HG02970 (cell line): ENCODE measurements around the gene FGD3.
"Not testable (repeated sequence)": the region's sequence is repeated elsewhere in the genome, so short reads cannot be mapped to it uniquely, and the experiment has no call there.

Experiments used
- ATAC-seq: cut with Tn5 transposase; IDR thresholded peaks from one replicate; pipeline ENCODE4 v1.9.1; 2021; ENCODE audit warnings: mild to moderate bottlenecking, moderate library complexity, moderate number of reproducible peaks; ENCODE audit not compliant: unreplicated experiment, low FRiP score

The FGD3 gene, protein sequence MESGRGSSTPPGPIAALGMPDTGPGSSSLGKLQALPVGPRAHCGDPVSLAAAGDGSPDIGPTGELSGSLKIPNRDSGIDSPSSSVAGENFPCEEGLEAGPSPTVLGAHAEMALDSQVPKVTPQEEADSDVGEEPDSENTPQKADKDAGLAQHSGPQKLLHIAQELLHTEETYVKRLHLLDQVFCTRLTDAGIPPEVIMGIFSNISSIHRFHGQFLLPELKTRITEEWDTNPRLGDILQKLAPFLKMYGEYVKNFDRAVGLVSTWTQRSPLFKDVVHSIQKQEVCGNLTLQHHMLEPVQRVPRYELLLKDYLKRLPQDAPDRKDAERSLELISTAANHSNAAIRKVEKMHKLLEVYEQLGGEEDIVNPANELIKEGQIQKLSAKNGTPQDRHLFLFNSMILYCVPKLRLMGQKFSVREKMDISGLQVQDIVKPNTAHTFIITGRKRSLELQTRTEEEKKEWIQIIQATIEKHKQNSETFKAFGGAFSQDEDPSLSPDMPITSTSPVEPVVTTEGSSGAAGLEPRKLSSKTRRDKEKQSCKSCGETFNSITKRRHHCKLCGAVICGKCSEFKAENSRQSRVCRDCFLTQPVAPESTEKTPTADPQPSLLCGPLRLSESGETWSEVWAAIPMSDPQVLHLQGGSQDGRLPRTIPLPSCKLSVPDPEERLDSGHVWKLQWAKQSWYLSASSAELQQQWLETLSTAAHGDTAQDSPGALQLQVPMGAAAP

GRCh38 chr9:92947268-92948037 lies at the start of gene FGD3:
TSS of gene FGD3 (plus strand) at chr9:92947523. CDS start at chr9:92976257, 28,734 bp downstream.
- no peak for ATAC-seq

DNA sequence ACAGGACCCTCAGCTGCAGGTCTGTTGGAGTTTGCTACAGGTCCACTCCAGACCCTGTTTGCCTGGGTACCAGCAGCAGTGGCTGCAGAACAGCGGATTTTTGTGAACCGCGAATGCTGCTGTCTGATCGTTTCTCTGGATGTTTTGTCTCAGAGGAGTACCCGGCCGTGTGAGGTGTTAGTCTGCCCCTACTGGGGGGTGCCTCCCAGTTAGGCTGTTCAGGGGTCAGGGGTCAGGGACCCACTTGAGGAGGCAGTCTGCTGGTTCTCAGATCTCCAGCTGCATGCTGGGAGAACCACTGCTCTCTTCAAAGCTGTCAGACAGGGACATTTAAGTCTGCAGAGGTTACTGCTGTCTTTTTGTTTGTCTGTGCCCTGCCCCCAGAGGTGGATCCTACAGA lies 42.2 kb upstream of the FGD3 start:
- ATAC-seq = not testable (repeated sequence)

DNA sequence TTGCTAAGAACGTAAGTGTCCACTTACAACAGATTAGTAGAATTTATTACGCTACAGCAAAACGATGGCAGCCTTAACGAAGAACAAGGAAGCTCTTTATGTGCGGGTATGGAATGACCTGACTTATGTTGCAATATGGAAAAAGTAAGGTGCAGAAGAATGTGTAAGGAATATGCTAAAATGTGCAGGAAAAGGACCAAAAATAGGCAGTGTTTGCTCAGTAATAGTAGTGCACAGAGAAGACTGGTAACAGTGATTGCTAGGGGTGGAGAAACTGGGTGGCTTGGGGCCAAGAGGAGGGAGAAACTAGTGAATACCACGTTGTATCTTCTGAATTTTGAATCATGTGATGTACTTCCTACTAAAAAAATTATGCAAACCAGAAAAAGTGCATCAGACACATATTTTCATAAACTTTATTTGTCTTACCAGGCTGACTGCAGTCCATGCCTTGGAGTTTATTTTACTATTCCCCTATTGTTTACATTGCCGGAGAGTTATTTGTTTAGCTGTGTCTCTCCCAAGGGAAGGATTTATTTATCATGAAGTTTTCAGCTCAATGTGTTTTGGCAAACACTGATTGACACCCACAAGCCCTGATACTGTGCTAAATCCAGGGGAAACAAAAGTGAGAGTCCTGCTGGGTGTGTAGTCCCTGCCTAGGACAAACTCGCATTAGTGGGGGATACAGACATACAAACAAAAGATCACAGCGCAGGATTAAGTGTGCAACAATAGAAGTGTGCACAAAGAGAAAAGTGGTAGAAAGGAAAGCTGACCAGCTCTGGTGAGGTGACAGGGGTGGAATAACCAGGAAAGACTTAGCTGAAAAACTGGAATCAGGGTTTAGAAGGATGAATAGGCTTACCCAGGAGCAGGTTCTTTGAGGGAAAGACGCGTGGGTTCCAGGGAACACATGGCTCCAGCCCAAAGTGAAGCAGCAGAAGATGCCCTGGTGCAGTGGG lies 35.5 kb upstream of the FGD3 start:
- no peak for ATAC-seq

- no peak for ATAC-seq
Measured at GRCh38 chr9:92917176-92917800, 30.0 kb upstream of the FGD3 start.

GRCh38 chr9:92920437-92920836 lies 26.9 kb upstream of the FGD3 start:
- ATAC-seq = no peak

DNA sequence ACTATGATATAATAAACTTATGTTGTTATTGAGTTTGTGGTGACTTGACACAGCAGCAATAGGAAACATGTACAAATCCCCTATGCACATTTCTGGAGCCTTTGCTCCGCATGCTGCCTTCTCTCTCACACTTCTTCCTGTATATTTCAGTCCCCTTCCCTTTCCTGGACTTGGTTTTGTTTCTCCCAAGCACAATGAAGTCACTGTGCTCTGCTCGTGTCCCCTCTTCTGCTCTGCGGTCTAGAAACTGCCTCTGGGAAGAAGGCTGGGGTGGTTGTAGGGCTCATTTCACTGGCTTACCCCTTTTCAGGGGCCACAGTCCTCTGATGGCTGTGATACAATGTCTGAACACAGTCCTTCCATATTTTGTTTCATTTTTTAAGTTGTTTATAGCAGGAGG lies 15.7 kb upstream of the FGD3 start:
- no peak for ATAC-seq

DNA sequence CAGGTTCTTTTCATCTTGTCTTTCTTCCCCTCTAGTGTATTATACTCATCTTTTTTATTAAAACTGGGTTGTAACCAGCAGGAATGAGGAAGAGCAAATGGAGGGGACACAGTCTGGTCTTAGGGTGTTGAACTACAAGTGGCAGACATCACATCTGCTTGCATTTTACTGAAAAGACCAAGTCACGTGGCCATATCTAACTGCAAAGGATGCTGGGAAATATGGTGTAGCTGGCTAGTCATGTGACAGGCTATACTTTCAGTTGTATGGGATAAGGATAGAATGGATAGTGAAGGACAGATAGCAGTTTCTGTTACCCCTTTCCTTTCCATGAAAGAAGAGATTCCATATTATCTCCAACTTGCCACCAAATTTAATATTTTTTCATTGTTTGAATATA lies 13.0 kb upstream of the FGD3 start:
- ATAC-seq = no peak

DNA sequence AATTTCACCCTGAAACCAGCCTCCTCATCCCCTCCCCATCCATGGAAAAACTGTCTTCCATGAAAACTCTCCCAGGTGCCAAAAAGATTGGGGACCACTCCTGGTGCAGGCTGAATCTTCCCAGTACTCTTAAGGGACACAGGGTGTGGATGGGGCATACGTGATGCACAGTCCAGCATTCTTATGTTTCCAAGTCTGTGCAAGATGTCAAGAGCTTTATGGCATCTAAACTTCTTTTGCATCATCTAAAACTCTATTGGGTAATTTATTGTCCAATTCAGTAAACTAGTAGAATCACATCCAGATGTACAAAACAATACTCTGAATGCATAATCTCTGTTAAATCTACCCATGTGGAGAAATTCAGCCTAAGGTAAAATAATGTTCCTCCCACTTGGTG lies 9.3 kb upstream of the FGD3 start:
- no peak for ATAC-seq

- no peak for ATAC-seq
Measured at GRCh38 chr9:92941861-92942260, 5.5 kb upstream of the FGD3 start.

DNA sequence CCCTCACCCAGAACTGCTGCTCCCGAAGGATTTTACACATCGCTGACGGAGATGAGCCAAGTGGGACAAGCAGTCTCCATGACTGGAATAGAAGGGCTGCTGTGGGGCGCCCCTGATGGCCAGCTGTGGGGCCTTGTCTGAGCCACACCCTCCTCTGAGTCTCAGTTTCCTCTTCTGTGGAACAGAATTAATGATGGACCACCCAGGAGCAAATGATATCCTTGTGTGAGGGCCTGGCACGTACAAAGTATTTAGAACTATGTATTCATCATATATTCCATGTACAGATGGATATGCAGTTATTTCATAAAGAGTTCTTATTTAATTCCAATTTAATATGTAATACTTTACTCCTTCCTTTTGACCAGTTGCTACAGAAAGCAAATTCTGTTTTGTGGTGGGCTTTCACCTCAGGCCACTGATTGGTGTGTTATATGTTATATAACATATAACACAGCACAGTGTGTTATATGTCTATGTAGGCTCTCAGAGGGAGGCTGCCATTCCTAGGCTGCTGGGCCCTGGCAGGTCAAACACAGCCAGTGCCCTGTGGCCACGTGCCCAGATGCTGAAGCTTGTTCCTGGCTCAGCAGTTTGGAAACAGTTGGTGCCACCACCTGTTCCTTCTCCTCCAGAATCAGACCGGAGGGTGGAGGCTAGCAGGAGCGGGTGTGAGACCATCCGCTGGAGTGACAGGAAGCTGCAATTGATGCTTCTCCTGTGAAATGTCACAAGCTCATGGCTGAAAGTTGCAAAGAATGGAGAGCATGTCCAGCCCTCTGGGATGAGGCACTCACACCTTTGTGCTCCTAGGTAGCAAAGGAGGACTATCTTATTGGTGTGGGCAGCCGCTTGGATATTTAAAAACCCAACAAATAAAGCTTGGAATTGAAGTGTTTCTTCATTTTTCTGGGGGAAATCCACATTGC lies 4.4 kb upstream of the FGD3 start:
- no peak for ATAC-seq

DNA sequence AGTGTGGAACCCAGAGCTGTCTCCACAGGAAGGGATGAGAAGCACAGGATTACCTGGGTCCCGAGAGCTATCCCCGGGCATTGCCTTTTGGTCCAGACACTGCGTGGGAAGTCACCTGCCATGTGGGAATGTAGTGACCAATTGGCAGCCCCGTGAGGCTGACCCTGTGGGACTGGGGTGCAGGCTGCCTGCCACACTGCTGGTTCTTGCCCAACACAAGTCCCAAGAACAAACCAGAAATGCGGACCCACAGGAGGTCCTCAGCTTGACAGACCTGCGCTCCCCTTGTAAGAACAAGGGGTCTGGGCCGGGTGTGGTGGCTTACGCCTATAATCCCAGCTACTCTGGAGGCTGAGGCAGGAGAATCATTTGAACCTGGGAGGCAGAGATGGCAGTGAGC lies 2.4 kb upstream of the FGD3 start:
- ATAC-seq = no peak

DNA sequence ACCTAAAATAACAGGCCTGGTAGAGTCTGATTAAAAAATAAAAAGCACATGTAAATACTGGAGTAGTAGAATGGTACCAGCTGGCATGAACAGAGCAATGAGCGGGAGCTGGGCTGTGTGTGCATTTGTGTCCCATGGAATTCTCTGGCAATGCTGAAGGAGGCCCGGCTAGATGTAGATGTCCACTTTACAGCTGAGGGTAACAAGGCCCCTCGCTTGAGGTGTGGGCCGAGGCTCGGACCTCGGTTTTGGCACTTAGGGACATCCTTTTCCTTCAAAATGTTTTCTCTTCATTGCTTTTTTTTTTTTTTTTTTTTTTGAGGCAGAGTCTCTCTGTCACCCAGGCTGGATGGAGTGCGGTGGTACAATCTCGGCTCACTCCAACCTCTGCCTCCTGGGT lies 1.5 kb upstream of the FGD3 start:
- no peak for ATAC-seq

- ATAC-seq = no peak
Measured at GRCh38 chr9:92948038-92948534, 763 bp downstream of the FGD3 start.

GRCh38 chr9:92948632-92949031 lies 1.3 kb downstream of the FGD3 start:
- no peak for ATAC-seq

GRCh38 chr9:92949266-92949982 lies 2.1 kb downstream of the FGD3 start:
- ATAC-seq = no peak

DNA sequence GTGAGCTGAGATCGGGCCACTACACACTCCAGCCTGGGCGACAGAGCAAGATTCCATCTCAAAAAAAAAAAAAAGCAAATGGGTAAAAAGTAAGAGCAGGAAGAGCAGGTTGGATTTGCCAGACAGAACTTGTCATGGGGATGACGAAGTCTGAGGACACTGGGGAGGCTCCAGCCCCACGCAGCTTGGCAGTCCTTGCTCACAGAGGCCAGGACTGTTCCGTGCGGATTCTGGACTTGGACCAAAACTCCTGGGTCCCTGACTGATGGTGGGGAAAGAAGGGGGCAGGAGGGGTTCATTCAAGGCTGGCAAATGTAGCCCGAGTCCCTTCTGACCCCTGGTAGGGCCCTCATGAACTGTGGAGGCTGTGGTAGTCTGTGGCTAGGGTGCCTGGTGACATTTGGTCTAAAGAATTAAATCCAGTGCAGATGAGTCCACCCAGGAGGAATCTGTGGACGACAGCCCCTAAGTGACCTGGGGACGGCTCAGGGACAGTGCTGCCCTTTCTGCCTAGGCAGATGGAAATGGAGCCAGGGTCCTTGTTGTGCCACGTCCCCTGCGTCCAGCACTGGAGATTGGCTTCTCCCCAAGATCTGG lies 3.1 kb downstream of the FGD3 start:
- no peak for ATAC-seq

GRCh38 chr9:92952906-92953610 lies 5.7 kb downstream of the FGD3 start:
- ATAC-seq = no peak
